Omental fat pad (tissue), 4 donors: ENCODE results near the gene AP5Z1. TPM values are rescaled to one million over a fixed set of nuclear protein-coding genes. Genes with fewer than 3 reads are reported as not detected.
A peak's percentile ranks its signal among the peaks of the same experiment; 100 is the strongest.

Experiments used
- ATAC-seq: fragments of 150-250 bp; one replicate; pipeline ENCODE4 v1.9.1; 2016; ENCODE audit warnings: mild to moderate bottlenecking, moderate library complexity; ENCODE audit not compliant: low FRiP score
- DNase-seq: peaks from one replicate; pipeline ENCODE4 v3.0.0-alpha.2; 2019; ENCODE audit warnings: low spot score
- CTCF ChIP-seq, 3 donors: fragments of 450-650 bp; IDR thresholded peaks; one replicate each; pipeline ENCODE4 v1.5.1; 2016 to 2017; ENCODE audit warnings: antibody characterized with exemption in 3 of 3, mild to moderate bottlenecking in 3 of 3, moderate library complexity in 2 of 3
- total RNA-seq, 4 donors: library from RNA; depleted of rRNA; stranded (reverse); fragments of >200 nt; gene quantifications; one replicate each; pipeline ENCODE4 v1.1.0, GENCODE V29; 2016

AP5Z1 gene
- total RNA-seq, 4 donors from 2014 or later, result 14.8 to 36.9 (median 28.1) TPM

- DNase-seq (no peak), ATAC-seq (no peak)
- TF ChIP-seq CTCF (IDR thresholded peaks at IDR 0.05), result no peak
These were observed 44.5 kb upstream of the AP5Z1 start for GRCh38 chr7:4730971-4731370.

- TF ChIP-seq CTCF (IDR thresholded peaks at IDR 0.05), result no peak
- DNase-seq (no peak), ATAC-seq (no peak)
These were observed 43.6 kb upstream of the AP5Z1 start for GRCh38 chr7:4731803-4732202.

DNA sequence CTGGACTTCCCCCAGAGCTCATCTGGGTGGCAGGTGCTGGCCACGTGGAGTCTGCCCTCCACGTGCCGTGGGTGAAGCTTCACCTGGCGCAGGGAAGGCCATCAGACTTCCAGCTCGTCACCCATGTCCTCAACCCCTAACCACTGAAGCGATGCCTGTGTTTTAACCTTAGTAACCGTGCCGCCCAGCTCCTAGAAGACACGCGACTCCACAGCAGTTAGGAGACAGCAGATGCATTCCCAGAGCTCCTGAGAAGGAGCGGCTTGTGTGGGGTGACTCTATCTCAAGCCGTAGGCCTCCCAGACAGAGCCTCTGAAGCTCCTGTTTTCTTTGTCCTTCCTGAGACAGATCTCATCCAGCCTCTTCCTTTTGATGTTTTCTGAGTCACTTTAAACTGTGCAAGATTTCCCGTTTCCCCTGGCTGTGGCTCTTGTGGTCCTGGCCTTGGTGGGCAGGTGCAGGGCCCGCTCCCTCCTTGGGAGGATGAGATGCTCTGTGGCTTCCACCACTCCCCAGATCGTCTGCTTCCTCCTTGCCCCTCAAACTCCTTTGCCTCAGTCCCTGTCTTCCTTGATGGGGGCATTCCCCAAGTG is 41.4 kb upstream of the AP5Z1 start:
- DNase-seq (no peak), ATAC-seq (no peak)
- no peak for TF ChIP-seq CTCF (IDR thresholded peaks at IDR 0.05)

GRCh38 chr7:4734587-4735345 is 40.7 kb upstream of the AP5Z1 start:
- DNase-seq, result no peak
- no peak for ATAC-seq

DNA sequence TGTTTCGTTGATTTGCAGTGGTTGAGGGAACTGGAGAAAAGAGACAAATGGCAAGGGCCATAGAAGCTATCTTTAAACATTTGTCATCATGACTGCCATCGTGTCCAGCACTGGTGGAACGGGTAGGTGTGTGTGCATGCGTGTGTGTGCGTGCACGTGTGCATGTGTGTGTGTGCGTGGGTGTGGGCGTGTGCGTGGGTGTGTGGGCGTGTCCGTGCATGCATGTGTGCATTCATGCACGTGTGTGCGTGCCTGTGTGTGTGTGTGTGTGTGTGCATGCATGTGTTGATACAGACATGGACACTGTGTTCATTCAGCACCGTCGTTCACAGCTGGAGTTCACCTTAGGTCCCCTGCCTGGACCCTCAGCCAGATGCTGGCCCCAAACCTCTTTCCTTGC is 38.1 kb upstream of the AP5Z1 start:
- DNase-seq, result no peak
- no peak for ATAC-seq
- TF ChIP-seq CTCF (IDR thresholded peaks at IDR 0.05), result no peak

More at GRCh38 chr7:4734587-4735345, 40.7 kb upstream of the AP5Z1 start:
- TF ChIP-seq CTCF (IDR thresholded peaks at IDR 0.05), result no peak

GRCh38 chr7:4738711-4739527 is 36.5 kb upstream of the AP5Z1 start:
- peak; percentile 80 for ATAC-seq
- TF ChIP-seq CTCF (IDR thresholded peaks at IDR 0.05), result no peak
- no peak for DNase-seq
